HG03064 (cell line): Measurements from ENCODE around the gene IGLON5.
A peak's percentile ranks its signal among the peaks of the same experiment; 100 is the strongest.

Source experiments
- ATAC-seq: cut with Tn5 transposase; IDR thresholded peaks from one replicate; pipeline ENCODE4 v1.9.1; 2021; ENCODE audit warnings: low read depth; ENCODE audit not compliant: unreplicated experiment

IGLON5 gene

DNA sequence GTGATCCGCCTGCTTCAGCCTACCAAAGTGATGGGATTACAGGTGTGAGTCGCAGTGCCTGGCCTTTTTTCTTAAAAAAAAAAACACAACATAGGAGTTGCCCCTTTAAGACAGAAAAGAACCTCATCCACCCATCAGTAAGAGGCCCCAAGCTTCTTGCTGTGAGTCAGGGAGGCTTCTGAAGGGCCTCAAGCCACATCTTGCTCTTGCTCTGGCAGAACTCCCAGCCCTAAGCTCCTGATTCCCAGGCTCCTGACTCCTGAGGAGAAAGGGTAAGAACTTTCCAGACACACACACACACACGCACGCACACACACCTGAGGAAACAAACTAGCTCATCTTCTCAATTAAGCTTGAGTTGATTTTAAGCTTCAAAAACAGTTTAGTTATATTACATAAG is 47.9 kb downstream of the IGLON5 start:
- ATAC-seq = no peak

DNA sequence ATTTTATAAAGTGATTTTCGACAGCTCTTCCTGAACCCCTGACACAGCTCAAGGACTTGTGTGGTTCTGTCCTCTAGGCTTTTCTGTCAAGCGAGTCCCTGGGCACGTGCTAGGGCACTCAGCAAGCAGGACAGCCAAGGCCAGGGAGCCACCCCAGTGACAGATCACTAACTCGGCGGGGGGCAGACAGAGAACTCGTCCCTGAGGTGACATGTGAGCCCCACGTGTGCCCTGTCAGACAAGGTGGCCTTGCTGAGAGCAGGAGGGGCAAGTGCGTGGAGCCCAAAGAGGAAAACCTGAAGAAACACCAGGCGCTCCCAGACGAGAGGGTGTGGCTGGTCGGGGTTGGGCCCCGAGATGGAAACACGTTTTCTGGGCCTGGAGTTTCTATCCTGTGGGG is 49.8 kb downstream of the IGLON5 start:
- ATAC-seq = no peak

DNA sequence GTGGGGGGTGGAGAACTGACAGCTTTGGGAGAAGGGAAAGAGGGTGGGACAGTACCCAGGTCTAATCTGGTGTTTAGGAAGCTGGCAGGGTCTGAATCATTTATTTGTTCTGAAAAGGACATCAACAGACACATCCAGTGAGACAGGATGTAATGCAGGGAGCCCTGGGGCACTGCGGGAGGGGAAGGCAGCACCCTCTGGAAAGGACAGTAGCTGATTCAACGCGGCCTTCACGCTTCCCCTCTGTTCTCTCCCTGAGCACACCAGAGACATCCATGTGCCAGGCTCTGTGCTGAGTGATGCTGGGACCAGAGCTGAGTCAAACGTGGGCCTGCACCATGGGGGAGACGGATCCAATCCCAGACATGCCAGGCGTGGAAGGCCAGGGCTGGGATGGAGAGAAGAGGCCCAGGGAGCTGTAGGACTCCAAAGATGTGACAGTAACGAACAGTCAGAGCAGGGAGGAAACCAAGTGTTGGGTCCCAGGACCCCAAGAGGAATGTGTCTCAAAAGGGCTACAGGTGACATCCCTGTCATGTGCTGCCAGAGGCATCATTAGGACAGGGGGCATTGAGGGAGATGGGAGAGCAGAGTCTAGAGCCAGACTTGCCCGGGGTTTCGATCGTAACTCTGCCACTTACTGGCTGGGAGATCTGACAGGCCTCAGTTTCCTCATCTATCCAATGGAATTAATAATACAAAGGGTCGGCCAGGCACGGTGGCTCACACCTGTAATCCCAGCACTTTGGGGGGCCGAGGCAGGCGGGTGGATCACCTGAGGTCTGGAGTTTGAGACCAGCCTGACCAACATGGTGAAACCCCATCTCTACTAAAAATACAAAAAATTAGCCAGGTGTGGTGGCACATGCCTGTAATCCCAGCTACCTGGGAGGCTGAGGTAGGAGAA is 53.0 kb downstream of the IGLON5 start:
- ATAC-seq = no peak

DNA sequence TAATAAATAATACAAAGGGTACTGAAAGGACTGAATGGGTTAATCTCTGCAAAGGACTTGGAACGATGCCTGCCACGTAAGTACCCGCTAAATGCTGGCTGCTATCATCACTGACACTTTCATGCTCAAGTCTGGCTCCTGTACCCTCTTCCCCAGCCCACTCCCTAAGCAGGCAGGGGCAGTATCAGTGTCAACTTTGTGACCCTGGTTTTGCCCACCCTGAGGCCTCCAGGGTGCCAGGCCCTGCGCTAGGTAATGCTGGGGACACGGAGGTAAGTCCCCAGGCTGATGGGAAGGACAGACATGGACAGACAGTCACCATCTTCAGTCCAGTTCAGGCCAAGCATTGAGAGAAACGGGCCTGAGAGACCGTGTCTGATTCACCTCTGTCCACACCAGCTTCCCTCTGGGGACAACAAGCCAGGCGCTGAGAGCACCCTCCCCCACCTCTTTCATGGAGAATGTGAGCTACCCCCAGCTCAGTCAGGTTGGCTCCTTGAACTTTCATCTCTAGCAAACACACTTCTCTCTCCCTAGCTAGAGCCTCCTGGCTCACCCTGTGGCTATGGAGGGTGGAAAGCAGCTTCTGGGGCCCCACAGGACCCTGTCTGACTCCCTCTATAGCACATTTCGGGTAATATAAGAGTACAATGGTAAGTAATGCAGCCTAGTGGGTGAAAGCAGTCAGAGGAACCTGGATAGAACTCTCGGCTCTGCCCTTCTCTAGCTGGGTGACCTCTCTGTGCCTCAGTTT is 53.9 kb downstream of the IGLON5 start:
- ATAC-seq = no peak

DNA sequence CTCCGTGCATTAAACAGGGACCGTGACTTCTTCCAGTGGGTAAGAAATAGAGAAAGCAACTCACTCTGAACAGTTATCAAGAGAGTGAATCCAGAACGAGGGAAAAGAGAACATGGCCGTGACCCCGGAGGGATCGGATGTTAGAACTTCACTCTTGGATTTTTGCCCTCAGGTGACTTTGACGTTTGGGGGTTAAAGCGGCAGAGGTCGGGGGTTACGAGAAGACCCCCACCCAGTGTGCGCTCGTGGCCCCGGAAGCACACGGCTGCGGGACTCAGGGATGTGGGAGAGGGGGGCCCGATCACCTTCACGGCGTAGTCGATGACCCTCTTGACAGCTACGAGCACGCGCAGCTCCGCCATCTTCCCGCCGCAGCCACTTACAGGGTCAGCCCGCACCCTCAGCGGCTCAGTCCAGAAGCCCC is 54.5 kb downstream of the IGLON5 start, which contains the start of gene ETFB:
Gene ETFB (minus strand): TSS at position 424 of the 424 bp plus-strand sequence. CDS start 62 bp downstream, at position 362.
- no peak for ATAC-seq

DNA sequence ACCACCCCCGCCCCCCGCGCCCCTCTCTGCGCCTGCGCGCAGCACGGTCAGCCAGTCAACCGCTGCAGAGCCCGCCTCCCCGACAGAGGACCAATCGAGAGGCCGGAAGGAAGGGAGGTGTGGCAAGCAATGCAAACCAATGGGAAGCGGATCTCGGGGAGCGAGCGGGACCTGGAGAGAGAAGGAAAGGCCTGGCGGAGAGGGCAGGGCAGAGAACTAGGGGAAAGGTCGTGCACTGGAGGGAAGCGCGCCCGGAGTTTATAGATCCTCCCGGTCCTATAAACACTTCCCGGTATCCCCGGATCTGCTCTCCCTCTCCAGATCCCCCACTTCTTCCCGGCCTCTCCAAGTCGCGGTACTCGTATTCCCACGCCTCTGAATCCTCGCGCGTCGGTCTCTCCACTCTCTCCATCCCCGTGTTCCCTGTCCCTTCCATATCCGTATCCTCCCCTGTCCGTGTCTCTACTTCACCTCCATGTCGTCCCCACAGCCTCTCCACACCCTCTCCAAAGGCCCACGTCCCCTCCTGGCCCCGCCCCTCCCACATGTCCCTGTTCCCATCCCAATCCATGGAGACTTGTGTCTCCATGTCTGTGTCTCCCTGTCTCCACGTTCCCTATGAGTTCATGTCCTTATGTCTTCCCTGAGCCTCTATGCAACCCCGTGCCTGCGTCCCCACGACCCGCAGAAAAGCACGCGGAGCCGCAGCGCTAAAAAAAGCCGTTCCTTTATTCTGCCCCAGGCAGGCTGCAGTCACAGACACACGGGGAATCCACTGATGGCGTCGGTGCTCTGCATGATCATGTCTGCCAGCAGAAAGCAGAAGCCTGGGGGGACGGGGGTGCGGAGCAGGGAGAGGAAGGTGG is 55.2 kb downstream of the IGLON5 start:
- ATAC-seq = no peak

DNA sequence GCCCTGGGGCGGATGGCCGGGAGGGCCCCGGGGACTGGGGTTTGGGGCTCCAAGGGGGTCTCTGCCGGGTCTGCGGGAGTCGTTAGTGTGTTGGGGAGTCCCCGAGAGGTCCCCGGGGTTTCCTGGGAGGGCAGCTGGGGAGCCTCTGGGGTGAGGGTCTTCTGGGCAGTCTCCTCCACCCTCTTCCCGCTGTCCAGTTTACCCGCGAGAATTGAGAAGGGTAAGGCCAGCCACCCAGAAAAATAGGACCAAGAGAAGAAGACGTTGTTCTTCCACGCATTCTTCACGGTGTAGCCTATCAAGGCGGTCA is 55.8 kb downstream of the IGLON5 start:
- ATAC-seq = peak; percentile 10

DNA sequence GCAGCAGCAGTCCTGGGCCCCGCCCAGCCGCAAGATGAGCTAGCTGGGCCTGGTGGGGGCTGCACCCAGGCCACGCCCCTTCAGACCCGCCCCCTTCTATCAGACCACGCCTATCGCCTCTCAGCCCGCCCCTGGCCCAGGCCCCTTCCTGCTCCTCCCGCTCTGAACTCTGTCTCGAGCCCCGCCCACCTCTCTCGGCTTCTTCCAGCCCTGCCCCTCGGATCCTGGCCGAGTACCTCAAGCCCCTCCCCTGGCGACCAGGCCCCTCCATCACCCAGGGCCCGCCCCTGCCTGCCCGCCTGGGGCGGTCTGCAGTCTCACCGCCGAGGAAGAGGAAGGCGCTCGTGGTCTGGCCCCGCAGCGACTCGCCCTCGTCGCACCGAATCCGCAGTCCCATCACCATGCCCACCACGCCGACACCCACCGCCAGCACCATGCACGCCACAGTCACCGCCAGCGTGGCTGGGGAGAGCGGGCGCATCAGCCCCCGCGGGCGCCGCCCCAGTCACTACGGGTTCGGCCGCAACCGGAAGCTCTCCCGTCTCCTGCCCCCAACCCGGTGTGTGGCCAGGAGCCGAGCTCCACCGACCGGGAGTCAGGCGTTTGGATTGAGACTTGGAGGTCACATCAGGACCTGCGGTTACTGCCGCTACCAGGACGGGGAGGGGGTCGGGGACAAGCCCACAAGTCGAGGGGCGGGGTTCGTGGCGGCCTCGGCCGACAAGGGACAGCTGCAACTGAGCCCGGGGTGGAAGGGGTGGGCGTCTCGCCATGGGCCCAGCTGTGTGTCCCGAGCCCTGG is 56.3 kb downstream of the IGLON5 start:
- ATAC-seq = peak; percentile 52

DNA sequence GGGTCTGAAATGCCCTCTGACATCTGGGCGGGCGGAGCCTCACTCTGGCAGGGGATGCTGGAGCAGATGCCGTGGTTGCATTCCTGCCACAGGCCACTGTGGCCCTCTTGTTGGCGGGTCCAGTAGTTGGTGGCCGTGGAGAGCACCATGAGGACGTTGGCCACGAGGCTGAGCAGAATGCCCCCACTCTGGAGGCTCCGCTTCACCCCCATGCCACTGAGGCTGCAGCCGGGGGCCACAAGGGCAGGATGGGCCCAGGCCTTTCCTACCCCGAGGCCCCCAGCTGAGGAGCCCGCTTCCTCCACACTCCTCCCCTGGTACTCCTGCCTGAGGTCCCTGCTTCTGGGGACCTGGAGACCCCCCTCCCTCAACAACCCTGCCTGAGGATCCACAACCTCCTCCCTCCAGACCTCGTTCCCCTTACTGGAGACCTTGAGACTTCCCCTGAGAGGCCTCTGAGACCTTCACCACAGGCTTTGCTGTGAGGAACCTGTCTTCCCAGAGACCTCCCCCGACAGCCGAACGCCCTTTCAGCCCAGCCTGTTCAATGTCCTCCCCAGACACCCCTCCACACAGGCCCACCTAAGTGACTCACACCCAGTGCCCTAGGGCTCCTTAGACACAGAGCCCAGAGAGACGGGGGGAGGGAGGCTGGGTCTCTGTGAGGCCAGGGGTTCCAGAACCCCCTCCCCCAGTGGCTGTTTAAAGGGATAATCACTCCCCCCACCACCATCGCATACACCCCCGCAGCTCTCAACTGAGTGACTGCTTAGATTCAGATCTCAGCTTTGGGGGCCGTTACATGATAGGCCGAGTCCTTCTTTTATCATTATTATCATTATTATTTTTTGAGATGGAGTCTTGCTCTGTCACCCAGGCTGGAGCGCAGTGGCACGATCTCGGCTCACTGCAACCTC is 57.2 kb downstream of the IGLON5 start, which contains the start of gene CLDND2:
Gene CLDND2 (minus strand): TSS at position 638 of the 917 bp plus-strand sequence. CDS start 426 bp downstream, at position 212.
- no peak for ATAC-seq

DNA sequence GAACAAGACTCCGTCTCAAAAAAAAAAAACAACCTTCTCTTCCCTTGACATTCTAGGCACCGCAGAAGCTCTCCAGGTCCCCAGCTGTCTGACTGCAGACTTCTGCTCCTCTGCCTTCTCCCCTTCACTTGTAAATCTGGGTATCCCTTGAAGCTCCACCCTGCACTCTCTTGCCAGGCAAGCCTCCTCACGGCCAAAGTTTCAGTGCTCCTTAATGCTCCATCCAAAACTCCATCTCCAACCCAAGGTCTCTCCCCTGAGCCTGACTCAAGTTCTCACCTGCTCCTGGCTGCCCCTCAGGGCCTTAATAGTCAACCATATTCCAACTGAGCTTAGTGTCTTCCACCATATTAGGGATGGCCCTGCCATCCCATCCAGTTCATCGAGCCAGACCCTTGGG is 58.8 kb downstream of the IGLON5 start:
- ATAC-seq = no peak

DNA sequence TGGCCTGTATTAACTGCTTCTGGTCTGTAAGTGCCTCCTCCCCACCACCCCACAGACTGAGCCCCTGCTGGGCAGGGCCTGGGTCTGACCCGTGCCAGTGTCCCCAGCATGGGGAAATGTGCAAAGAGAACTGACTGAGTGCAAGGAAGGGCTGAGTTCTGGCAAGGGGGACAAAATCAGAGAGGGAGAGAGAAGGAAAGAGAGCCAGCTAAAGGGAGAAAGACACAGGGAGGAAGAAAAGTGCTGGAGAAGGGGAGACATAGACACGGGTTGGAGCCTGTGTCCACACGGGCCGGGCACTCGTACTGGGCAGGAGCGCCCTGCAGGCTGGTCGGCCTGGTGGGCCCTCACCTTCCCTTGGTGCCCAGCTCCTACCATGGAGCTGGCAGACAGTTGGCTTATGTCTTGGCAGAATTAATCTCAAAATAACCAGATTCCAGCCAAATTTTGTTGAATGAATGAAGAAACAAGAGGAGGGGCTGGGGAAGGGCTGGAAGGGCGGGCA is 59.8 kb downstream of the IGLON5 start:
- no peak for ATAC-seq

DNA sequence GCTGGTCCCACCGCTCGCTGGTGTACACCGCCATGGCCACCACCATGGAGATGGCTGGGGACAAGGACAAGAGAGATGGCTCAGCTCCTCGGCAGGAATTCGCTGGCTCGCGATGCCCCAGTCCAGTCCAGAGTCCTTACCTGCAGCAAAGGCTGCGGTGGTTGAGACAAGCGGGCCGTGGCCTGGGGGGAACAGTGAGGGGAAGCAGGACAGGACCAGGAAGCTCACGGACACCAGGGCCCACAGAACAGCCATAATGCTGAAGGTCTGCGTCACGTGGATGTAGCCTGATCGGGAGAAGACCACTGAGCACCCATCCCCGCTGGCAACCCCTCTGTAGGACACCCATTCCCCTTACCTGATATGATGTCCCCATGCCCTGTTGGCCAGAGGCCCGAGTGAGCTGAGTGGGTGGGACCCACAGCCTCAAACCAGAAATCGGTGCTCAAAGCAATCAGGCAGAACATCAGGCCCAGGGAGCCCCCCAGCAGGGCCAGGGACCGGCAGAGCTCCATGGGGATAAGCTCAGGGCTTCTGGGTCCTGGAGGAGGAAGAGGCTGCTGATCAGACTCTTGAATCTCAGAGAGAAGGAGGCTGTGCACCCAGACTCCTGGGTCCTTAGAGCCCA is 60.7 kb downstream of the IGLON5 start:
- no peak for ATAC-seq

DNA sequence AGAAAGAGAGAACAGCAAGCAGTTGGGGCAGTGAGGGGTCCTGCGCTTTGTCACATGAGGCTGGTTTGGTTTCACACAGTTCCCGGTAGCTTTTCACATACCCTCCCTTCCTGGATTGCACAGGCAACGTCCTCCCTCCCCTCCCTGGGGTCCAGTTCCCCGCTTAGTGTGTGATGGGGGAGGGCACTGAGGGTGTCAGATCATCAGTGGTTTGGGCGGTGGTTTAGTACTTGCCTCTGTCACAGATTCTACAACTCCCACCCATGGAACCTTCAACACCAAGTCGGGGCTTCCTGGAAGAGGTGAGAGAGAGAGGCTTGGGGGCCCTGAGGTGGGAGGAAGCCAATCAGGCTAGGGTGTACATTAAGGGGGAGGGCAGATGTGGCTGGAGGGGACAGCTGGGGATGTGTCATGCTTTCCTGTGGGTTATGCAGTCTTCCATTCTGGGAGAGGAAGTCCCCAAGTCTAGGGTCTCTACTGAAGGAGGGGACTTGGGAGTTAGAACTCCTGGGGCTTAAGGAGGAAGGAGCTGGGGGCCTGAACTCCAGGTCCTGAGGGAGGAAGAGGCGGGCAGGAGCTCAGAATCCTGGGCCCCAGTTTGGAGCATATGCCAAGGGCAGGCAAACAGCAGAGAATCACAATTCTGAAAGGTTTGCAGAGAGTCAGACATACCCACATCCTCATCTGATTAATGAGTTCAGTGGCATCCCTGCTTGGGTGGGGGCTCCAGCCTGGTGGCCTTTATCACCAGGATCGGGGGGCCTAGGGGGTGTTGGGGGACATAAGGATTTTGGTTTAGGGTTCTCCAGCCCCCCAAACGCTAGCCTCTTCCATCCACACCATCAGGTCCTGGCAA is 61.4 kb downstream of the IGLON5 start, which contains the start of gene NKG7:
Gene NKG7 (minus strand): TSS at position 6 of the 856 bp plus-strand sequence. CDS start 119 bp downstream, outside the sequence.
- no peak for ATAC-seq

DNA sequence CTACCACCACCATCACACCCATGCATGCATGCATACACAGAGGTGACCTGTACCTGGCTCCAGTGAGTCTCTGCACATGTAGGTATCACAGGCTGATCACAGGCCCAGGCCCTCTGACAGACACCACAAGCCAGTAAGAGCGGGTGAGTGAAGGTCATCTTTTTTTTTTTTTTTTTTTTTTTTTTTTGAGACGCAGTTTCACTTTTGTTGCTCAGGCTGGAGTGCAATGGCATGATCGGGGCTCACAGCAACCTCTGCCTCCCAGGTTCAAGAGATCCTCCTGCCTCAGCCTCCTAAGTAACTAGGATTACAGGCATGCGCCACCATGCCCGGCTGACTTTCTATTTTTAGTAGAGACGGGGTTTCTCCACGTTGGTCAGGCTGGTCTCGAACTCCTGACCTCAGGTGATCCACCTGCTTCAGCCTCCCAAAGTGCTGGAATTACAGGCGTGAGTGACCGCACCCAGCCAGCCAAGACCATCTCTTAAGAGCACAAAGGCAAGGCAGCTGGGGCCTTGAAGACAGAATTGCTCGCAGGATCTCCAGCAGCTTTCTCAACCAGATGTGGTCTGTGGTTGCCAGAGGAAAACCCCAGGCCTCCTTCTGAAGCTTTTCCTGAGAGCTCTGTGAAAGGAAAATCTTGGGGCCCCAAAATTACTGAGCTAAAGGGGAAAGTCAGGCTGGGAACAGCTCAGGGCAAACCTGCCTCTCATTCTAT is 64.2 kb downstream of the IGLON5 start:
- no peak for ATAC-seq

DNA sequence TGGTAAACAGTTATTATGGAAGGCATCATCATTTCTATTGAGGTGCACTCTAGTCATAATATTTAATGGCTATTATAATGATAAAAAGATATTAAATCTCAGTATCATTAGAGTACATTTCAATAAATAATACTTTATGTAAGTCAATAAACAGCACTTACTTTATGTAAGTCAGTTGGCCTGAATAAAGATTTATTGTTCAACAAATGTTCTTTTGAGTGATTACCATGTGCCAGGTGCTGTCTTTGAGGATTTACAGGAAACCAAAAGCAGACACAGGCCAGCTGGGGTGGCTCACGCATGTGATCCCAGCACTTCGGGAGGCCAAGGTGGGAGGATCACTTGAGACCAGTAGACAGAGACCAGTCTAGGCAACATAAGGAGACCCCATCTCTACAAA is 66.0 kb downstream of the IGLON5 start:
- ATAC-seq = no peak

DNA sequence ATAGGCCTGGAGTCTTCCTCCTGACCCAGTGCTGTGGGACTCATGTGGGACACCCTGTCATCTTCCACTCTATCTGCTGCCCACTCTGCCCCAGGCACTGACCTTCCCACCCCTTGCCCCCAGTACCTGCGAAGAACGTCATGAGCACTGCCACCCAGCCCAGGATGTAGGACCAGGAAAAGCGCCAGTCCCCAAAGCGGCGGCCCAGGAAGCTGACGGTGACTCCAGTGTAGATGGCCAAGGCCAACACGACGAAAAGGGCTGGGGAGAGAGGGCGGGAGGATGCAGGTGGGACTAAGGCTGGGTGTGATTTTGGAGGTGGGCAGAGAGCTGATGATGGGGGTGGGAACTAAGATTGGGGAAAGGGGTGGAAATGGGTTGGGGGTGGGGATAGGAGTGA is 68.9 kb downstream of the IGLON5 start:
- no peak for ATAC-seq
